Medulla oblongata (tissue), 1 donor: Measurements from ENCODE around the gene ZNF621.
A peak's percentile ranks its signal among the peaks of the same experiment; 100 is the strongest.
"Not testable (repeated sequence)": the region's sequence is repeated elsewhere in the genome, so short reads cannot be mapped to it uniquely, and the experiment has no call there.

Experiments
- DNase-seq: peaks from one replicate; pipeline ENCODE4 v3.0.0-alpha.2; 2015; ENCODE audit errors: extremely low spot score

Gene ZNF621

DNA sequence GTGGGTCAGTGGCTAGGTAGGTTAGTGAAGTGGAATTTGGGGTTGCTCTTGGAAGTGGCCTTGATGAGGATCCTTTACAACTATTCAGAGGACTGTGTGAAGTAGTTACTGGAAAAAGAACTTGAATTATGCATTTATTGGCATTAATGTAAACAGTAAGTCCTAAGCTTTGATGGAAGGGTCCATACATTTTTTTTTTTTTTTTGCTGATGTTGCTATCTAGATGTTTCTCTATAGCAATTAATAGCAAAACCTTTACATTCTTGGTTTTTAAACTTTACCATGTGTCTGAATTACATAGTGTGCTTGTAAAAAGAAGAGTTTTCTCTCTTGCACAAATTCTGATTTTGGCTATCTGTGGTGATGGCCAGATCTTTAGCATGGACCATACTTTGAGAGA is 9.5 kb downstream of the ZNF621 start:
- DNase-seq, result no peak

DNA sequence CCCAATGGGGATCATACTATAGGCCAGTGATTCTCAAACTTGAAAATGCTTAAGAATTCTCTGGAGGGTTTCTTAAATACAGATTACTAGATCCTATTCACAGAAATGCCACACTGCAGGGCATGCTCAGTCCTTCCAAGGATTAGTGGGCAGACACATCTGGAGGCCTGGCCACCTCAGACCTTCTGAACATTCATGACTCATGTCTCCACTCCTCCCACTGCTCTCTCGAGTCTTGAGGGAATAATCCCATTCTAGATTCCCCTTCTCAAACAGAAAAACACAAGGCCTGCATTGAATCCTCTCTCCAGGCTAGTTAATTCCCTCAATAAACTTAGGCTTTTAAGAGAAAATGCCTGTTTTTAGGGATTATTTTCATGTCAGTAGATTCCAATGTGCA is 22.1 kb downstream of the ZNF621 start:
- DNase-seq, result no peak

DNA sequence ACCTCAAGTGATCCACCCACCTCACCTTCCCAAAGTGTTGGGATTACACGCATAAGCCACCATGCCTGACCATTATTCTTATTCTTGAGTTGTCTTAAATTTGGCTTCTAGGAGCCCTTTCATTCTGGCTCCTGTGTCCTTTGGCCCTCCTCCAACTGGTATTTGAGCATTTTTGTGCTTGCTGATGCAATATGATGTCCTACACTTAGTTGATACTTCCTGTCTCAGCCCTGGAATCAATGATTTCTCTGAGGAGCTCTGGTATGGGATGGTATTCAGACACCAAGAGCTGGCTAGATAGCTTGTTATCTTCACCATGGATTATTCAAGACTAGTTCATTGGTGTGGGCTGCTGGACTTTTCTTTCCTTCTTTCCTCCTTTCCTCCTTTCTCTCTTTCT is 25.4 kb downstream of the ZNF621 start:
- DNase-seq, result no peak

DNA sequence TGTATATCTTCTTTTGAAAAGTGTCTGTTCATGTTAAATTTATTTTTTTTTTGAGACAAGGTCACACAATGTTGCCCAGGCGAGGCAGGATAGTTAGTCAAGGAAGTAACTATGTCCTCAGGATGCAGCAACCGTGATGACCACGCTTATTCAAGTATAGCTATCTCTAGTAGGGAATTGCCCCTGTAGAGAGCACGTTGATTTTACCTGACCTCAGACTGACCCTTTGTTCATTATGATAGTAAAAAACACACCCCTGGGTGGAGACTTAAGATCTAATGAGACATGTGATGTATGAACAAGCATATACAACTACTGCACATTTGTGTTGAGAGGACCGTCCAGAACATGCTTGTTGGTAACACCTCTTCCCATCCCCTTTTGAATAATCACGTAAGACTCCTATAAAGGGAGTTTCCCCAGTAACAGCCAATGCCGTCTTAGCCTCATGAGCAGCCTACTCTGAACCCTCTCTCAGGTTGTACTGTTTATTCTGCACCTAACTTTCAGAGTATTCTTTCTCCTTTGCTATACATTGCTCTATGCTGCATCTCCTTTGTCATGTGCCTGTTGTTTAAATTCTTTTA is 32.9 kb downstream of the ZNF621 start:
- no peak for DNase-seq

DNA sequence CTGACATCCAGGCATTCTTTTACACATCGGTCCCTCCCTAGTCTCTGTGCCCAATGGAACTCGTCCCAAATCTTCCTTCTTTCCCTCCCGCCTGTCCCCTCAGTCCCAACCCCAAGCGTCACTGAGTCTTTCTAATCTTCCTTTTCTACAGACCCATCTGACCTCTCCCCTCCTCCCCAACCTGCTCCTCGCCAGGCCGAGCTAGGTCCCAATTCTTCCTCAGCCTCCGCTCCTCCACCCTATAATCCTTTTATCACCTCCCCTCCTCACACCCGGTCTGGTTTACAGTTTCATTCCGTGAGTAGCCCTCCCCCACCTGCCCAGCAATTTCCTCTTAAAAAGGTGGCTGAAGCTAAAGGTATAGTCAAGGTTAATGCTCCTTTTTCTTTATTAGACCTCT is 37.7 kb downstream of the ZNF621 start:
- DNase-seq, result not testable (repeated sequence)

DNA sequence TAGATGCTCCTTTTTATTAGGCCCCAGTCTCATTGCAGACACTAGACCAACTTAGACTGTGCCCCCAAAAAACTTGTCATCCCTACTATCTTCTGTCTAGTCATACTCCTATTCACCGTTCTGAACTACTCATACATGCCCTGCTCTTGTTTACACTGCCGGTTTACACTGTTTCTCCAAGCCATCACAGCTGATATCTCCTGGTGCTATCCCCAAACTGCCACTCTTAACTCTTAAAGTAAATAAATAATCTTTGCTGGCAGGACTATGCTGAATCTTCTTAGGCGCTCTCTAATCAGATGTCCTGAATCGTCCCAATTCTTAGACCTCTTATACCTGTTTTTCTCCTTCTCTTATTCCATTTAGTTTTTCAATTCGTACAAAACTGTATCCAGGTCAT is 40.9 kb downstream of the ZNF621 start:
- not testable (repeated sequence) for DNase-seq

DNA sequence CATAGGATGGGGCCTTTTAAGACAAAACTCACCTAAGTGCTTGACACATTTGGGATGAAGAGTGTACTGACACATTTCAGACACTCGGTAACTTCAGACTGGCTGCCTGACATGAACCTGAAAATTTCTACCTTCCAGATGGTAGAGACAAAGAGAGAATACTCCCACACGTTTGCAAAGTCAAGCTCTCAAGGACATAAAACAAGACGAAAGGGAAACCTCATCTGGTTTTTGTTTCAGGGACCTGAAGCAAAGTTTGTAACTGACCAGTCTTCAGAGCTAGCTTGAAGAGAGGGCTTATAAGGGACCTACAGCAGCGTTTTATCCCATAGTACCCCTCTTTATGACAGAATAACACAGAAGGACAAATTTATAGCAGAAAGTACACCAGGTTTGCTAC is 41.9 kb downstream of the ZNF621 start:
- DNase-seq, result no peak

DNA sequence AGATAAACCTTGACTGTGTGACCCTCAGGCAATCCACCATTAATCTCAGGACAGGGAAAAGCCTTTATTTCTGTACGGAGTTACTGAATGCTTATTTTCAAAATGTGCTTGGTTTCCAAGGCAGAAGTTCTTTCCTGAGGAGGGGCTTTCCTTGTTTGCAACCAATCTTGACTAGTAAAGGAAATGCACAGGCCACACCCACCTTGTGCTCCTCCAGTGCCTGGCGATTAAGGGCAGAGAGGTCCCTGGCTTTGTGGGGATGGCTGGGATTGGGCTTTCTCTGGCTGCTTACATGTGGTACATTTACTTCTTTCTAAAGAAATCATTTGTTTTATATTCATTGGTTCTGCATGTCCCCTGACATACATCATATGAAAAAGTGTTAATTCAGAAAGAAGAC is 47.8 kb downstream of the ZNF621 start:
- DNase-seq, result no peak

DNA sequence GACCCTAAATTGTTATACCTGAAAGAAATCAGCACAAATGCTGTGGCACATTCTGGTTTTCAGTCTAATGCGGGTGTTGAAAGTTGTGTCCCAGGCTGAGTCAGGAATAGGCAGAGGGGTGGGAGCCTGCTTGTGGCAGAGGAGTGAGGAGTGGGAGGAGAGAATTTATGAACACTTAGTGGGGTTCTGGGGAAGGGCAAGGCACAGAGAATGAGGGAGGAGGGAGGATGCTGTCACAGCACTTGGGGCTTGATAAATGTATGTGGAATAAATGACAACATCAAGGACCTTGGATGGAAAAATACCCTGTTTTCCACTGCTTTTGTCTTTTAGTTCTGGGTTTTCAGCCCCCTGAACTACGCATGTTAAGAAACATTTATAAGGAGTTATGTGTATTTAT is 49.3 kb downstream of the ZNF621 start:
- DNase-seq, result no peak

DNA sequence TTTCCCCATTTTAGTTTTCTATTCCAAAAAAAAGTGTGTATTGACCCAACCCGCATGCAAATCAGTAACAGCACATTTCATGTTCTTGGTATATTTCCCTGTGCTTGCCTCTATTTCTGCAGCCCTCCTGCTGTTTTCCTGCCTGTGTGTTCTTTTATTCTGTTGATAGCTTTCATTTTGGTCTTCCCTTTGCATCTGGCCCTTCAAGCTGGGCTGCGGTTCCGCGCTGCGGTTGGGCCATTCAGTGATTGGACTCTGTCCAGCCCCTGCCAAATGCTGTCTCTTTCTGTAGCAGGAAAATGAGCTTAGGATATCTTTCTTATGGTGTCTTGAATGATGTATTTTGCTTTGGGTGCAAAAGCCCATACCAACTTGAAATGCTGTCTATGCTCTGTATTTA is 49.9 kb downstream of the ZNF621 start:
- no peak for DNase-seq

DNA sequence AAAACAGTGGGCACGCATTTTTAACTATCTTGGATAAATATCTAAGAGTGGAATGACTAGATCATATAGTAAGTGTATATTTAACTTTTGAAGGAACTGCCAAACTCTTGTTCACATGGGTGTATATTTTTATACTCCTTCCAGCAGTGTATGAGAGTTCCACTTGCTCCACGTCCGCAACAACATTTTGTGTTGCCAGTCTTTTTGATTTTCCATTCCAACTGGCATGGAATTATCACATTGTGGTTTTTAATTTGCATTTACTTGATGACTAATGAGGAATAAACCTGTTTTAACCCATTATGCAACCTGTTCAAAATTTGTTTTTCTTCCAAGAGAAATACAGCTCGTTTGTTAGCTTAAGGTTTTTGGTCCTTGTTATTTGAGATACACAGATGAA is 51.6 kb downstream of the ZNF621 start:
- DNase-seq, result no peak

DNA sequence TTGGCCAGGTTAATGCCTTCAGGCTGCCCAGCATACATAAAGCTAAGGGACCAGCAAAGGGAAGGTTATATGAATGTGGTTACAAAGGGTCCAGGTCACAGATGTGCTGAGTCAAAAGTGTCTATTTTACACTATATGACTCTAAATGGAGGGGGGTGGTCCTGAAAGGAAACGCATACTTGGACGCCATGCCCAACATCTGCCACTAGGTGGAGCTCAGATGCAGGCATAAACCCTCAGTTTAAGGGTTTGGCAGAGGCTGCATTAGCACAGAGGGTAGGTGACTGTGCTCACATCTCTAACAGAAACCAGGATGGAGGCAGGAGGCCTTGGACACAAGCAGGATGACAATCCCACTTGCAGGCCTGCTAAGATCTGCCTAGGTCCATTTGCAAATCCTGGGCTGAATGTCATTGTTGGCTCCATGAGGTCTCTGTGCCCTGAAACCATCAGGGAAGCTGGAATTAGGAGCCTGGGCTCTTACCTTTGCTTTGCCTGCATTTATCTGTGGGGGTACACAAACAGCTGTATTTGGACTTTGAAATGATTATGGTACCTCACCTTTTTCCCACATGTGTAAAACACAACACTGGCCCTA is 55.8 kb downstream of the ZNF621 start:
- peak; percentile 77 for DNase-seq

DNA sequence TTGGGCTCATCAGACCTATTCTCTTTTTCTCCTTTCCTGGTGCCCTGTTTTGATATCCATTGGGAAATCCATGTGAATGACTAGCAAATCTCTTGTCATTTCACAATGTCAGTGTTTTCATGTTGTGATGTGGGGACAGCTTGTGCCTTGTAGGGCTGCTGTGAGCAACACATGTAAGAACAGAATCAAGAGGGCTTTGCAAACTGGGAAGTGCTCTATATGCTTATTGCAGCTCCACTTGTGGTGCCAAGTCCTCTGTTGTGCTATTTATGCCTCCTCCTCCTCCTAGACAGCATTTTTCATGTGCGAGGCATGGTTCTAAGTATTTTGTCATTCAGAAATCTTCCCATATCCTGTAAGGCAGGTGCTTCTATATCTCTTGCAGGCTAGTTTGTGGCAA is 56.4 kb downstream of the ZNF621 start:
- no peak for DNase-seq

DNA sequence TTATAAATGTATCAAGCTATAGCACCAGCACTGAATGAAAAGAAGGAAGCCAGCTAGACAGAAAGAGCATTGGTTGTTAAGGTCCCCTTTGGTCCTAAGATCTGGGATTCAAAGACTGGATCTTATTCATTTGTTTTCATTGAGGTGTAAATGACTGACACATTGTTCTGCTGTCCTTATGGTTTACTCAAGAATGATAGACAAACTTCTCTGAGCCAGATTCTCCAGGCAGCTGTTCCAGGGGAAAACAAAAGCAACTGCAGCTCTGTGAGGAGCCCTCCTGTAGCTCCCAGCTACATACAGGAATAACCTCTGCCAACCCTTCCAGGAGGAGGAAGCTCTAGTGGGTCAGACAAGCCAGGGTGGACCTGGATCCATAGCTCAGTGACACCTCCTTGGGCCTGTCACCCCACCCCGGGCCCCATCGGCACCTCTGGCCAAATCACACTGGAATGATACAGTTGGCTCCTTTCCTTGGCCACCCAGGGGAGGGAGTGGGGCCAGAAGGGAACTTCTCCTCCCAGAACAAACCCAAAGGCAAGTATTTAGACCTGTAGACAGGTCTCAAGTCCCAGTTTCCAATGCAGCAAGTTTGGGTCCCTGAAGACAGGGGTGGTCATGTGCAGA is 57.8 kb downstream of the ZNF621 start:
- DNase-seq, result no peak

DNA sequence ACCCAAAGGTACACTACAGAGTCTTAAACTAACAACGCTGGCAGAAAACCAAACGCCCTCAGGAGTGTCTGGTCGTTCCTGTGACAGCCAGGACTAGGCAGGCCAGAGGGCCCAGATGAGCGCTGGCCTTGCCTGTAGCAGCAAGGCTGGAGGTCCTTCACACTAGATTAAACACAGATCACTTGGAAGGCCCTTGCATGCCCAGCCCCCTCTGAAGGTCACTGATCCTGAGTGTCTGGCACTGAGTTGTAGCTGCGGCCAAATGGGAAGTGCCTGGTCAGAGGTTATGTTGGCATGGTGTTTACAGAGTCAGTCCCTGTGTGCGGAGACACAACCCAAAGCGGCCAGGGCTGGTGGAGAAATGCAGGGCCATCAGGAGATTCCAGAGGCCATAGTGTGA is 58.9 kb downstream of the ZNF621 start:
- no peak for DNase-seq

DNA sequence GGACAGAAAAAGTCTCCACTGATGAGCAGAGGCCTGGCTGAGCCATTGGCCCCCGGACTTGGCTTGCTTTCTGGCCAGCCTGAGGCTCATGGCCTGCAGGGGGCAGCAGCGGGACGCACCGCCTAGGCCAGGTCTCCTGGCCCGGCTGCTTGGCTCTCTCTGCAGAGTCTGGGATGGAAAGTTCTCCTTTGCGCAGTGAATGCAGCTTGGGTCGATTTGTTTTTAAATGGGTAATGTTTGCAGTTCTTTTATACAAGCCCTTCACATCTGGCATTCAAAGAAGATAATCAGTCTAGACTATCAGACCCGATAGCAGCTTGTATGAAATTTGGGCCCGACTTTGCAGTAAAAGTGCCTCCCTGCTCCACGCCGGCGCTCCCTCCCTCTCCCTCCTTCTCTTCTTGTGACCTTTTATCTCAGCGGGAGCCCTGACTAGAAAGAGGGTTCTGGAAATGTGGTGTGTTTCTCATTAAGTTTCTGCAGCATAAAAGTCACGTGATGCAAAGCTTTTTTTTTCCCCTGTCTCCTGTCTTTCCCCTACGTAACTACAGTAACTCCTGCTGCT is 59.9 kb downstream of the ZNF621 start:
- DNase-seq, result peak; percentile 93

DNA sequence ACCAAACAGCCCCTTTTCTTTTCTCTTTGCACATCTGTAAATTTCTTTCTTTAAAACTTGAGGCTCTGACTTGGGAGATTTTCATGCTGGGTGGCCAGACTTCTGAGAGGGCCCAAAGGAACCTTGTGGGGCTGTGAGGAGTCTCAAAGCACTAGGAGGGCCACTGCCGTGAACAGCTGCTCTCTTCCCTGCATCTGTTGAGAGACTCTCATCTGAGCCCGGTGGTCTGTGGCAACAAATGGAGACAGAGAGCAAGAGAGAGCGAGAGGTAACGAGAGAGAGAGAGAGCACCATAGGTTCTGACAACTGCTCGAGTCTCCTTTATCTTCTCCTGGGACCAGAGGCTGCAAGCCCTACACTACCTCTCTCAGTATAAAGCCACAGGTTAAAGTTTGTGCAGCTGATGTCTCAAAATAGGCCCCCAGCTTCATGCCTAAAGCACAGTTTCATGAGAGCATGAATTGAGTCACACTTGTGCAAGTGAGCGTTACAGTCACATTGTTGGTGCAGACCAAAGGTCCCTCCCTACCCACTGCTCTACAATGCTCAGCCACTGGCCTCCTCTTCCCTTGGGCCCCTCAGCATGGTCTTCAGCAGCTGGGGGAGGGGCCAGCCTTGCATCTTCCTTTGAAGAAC is 60.7 kb downstream of the ZNF621 start:
- no peak for DNase-seq

DNA sequence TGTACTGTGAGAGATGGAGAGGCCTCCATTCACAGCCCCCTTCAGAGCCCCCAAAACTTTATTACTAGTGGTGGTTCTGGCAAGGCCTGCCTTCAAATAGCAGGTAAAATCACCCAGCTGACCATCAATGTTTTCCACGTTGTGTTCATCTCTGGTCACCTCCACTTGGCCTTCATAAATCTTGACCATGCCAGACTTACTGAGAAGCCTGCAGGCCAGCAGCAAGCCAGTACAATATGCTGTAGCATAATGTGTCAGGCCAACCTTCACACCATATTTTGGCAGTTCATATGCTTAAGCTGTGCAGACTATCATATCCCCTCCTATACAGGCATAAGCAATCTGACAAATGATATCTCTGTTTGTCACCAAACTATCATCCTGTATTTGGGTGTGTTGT is 62.1 kb downstream of the ZNF621 start:
- DNase-seq, result no peak

DNA sequence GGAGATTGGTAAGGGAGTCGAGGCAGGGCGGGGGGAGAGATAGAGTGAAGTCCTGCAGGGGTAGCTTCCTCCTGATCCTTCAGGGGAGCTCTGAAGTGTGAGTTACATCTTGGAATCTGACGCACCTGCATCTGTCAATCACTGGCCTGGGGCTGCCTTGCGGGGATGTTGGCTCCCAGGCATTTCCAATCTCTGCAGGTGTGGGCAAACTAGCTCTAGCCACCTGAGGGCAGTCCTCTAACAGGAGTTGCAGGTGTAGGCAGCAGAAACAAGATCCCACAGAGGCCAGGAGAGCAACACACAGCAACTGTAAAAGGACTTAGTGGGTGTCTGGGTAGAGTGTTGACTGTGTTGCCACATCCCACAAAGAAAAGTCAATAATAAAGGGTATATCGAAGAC is 63.6 kb downstream of the ZNF621 start:
- no peak for DNase-seq
